Activated CD4-positive, alpha-beta T cell treated with anti-CD3 and anti-CD28 coated beads, Interleukin-2, amount 10 ng/mL, durations not matched to agents 7 days and 5 days (primary cell): ENCODE data around the gene MARCHF4. TPM values are rescaled to one million over a fixed set of nuclear protein-coding genes. Genes with fewer than 3 reads are reported as not detected.

Experiments used
- CTCF ChIA-PET: fragments of 350-600 bp; sonication (Branson Sonifier 250); formaldehyde crosslinking; loops from one replicate; lab custom pipeline; 2021; ENCODE audit warnings: antibody characterized with exemption; lab: Charles Lee
- POLR2A ChIA-PET: fragments of 350-600 bp; sonication (Branson Sonifier 250); formaldehyde crosslinking; loops from one replicate; lab custom pipeline; 2021; ENCODE audit warnings: antibody characterized with exemption; lab: Charles Lee
- DNase-seq: peaks from one replicate; pipeline ENCODE4 v3.0.0-alpha.2; 2020
- H3K27ac Mint-ChIP-seq: one replicate; pipeline ENCODE4 v1.8.0; 2021; ENCODE audit warnings: mild to moderate bottlenecking, moderate library complexity, mixed read lengths
- H3K27me3 Mint-ChIP-seq: one replicate; pipeline ENCODE4 v1.8.0; 2021; ENCODE audit warnings: mixed read lengths
- H3K36me3 Mint-ChIP-seq: one replicate; pipeline ENCODE4 v1.8.0; 2021; ENCODE audit warnings: low read depth, mixed read lengths
- H3K4me1 Mint-ChIP-seq: one replicate; pipeline ENCODE4 v1.8.0; 2021; ENCODE audit warnings: mixed read lengths
- H3K4me3 Mint-ChIP-seq: one replicate; pipeline ENCODE4 v1.8.0; 2021; ENCODE audit warnings: mild to moderate bottlenecking, moderate library complexity, mixed read lengths
- H3K9me3 Mint-ChIP-seq: one replicate; pipeline ENCODE4 v1.8.0; 2021; ENCODE audit warnings: mixed read lengths
- total RNA-seq, 2 experiments: library from RNA; stranded (reverse); gene quantifications; one replicate each; pipeline ENCODE4 v1.2.3, GENCODE V29; 2021

MARCHF4 gene
- total RNA-seq, 2 experiments from 2014 or later, result not detected

DNA sequence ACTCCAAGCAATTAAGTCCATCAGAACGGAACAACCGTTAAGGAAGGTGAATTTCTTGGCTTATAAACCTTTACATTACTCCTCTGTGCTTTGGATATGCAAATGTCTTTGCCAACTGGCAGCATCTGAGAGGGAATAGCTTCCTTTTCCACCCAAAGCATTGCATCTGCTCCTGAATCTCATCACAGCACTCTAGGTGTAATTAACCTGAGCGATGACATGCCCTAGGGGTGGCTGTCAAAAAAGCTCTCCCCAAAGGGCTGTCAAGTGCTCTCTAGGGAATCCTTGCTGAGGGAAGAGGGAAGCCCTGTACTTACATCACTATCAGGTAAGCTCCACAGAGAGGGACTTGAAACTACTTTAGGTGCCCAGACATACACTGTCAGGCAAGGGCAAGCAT lies 34.5 kb upstream of the MARCHF4 start:
- H3K36me3 Mint-ChIP-seq, result no peaks in the 10 kb centered on the region
- no peaks in the 10 kb centered on the region for H3K9me3 Mint-ChIP-seq
- H3K27me3 Mint-ChIP-seq, result peaks cover 15% of the 10 kb centered on the region
- ChIA-PET POLR2A (no interaction called here), CTCF (no interaction called here)
- H3K4me3 Mint-ChIP-seq, result no peak overlapping the region
- H3K4me1 Mint-ChIP-seq, result peaks cover 5% of the 10 kb centered on the region
- H3K27ac Mint-ChIP-seq, result no peak overlapping the region
- DNase-seq, result no peak

DNA sequence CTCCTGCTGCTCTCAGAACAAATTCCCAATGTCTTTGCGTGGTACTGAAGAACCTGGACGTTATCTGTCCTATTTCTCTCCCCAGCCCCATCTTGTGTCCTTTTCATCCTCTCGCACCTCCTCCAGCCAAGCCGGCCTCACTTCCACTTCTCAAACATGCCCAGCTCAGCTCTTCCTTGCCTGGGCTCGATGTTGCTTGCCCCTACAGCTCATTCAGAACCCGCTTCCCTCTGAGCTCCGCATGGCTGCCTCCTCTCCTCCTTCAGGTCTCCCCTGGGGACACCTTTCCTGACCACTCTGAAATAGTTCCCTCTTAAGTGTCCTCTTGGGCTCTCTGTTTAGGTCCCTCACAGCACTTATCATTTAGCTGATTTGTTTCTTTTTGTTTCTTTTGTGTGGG lies 33.3 kb upstream of the MARCHF4 start:
- ChIA-PET CTCF (interaction anchor here (0.5 to 2.2 kb wide), 4 partner anchors 11 to 125 kb away, joined by 3 to 7 read pairs (median 4); no protein-coding TSS in a partner anchor), POLR2A (no interaction called here)

DNA sequence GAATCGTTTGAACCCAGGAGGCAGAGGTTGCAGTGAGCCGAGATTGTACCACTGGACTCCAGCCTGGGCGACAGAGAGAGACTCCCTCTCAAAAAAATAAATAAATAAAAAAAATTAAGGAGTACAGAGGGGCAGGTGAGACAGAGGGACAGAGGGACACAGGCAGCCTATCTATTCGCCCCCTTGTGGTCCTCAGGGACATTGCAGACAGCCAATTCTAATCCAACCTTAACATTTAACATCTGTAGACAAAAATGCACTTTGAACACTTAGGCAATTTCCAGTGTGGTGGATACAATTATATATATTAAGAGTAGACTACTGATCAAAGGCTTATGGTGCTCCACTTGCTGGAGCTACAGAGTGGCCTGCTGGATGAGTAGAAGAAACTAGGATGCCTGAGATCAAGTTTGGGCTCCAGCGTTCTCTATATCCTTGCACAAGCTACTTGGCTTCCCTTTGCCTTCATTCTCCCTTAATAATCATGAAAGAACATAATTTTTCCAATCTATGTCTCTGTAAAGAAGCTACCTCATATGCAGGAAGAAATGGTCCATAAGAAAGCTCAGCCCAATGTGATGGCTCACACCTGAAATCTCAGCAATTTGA lies 31.8 kb upstream of the MARCHF4 start:
- ChIA-PET CTCF (interaction anchor here (1.0 to 2.2 kb wide), 8 partner anchors 8 to 182 kb away, joined by 3 to 7 read pairs (median 4); no protein-coding TSS in a partner anchor), POLR2A (no interaction called here)
- no peak overlapping the region for H3K27ac Mint-ChIP-seq
- H3K9me3 Mint-ChIP-seq, result no peaks in the 10 kb centered on the region
- no peak overlapping the region for H3K4me3 Mint-ChIP-seq
- H3K36me3 Mint-ChIP-seq, result no peaks in the 10 kb centered on the region
- no peaks in the 10 kb centered on the region for H3K4me1 Mint-ChIP-seq
- peaks cover 15% of the 10 kb centered on the region for H3K27me3 Mint-ChIP-seq
- DNase-seq, result peak; percentile 54

More for the DNA sequence above, 33.3 kb upstream of the MARCHF4 start:
- no peaks in the 10 kb centered on the region for H3K36me3 Mint-ChIP-seq
- peaks cover 15% of the 10 kb centered on the region for H3K27me3 Mint-ChIP-seq
- no peaks in the 10 kb centered on the region for H3K9me3 Mint-ChIP-seq
- no peak overlapping the region for H3K4me3 Mint-ChIP-seq
- no peak for DNase-seq
- no peak overlapping the region for H3K27ac Mint-ChIP-seq
- H3K4me1 Mint-ChIP-seq, result no peaks in the 10 kb centered on the region

DNA sequence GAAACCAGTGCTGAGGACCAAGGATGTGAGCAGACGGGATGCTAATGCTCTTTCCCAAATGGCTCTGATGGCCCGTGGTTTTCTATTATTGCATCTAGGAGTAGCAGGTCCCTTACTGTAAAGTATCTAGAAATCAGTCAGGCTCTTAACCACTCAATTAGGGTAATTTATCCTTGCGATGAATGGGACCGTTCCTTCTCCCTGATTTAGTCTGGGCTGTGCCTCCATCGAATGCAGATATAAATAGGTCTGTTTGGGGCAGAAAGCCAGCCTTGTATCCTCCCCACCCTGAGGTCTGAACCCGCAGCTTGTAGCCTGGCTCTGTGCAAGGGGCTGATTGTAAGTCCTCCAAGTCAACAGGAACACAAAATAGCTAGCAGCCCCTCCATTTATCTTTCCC lies 30.5 kb upstream of the MARCHF4 start:
- ChIA-PET CTCF (interaction anchor here (1.6 kb wide), 1 partner anchor 181 kb away, joined by 5 read pairs; no protein-coding TSS in a partner anchor), POLR2A (no interaction called here)
- Mint-ChIP-seq H3K4me3 (no peak overlapping the region), H3K4me1 (no peaks in the 10 kb centered on the region), H3K27me3 (peaks cover 8% of the 10 kb centered on the region), H3K27ac (no peak overlapping the region), H3K36me3 (no peaks in the 10 kb centered on the region), H3K9me3 (no peaks in the 10 kb centered on the region)
- DNase-seq, result no peak

DNA sequence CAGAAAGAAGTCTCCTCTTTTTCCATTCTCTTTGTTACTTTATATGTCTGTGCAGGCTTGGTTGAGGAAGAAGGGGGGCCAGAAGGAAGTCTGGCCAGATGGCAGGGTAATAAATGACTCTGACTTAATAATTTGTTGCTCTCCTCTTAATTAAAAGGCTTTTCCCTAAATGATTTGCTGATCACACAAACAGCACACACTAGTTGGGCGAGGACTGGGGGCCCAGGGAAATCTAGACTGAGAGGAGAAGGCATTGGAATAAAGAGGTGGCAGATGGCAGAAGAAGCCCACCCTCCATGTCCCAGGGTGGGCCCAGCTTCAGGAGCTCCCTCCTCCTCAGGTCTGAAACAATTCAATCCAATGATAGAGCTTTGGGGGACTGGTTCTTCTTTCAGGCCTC lies 27.3 kb upstream of the MARCHF4 start:
- POLR2A ChIA-PET, result no interaction called here
- Mint-ChIP-seq H3K27me3 (peaks cover 2% of the 10 kb centered on the region), H3K9me3 (no peaks in the 10 kb centered on the region), H3K27ac (no peak overlapping the region), H3K36me3 (no peaks in the 10 kb centered on the region), H3K4me1 (no peaks in the 10 kb centered on the region), H3K4me3 (no peak overlapping the region)
- CTCF ChIA-PET, result interaction anchor here (1.1 to 1.4 kb wide), 2 partner anchors 9 to 50 kb away, joined by 3 to 4 read pairs; no protein-coding TSS in a partner anchor
- no peak for DNase-seq

DNA sequence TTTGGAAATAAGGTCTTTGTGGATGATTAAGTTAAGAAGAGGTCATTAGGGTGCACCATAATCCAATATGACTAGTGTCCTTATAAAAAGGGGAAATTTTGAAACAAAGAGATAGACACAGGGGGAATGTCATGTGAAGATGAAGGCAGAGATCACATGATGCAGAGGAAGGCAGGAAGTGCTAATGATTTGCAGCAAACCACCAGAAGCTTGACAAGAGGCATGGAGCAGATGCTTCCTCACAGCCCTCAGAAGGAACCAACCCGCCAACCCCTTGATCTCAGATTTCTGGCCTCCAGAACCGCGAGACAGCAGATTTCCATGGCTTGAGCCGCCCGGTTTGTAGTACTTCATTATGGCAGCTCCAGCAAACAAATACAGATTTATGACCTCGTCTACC lies 22.6 kb upstream of the MARCHF4 start:
- no peak overlapping the region for H3K4me3 Mint-ChIP-seq
- no peaks in the 10 kb centered on the region for H3K4me1 Mint-ChIP-seq
- CTCF ChIA-PET, result no interaction called here
- H3K36me3 Mint-ChIP-seq, result no peaks in the 10 kb centered on the region
- no peaks in the 10 kb centered on the region for H3K9me3 Mint-ChIP-seq
- DNase-seq, result no peak
- POLR2A ChIA-PET, result no interaction called here
- no peak overlapping the region for H3K27ac Mint-ChIP-seq
- peaks cover 2% of the 10 kb centered on the region for H3K27me3 Mint-ChIP-seq

DNA sequence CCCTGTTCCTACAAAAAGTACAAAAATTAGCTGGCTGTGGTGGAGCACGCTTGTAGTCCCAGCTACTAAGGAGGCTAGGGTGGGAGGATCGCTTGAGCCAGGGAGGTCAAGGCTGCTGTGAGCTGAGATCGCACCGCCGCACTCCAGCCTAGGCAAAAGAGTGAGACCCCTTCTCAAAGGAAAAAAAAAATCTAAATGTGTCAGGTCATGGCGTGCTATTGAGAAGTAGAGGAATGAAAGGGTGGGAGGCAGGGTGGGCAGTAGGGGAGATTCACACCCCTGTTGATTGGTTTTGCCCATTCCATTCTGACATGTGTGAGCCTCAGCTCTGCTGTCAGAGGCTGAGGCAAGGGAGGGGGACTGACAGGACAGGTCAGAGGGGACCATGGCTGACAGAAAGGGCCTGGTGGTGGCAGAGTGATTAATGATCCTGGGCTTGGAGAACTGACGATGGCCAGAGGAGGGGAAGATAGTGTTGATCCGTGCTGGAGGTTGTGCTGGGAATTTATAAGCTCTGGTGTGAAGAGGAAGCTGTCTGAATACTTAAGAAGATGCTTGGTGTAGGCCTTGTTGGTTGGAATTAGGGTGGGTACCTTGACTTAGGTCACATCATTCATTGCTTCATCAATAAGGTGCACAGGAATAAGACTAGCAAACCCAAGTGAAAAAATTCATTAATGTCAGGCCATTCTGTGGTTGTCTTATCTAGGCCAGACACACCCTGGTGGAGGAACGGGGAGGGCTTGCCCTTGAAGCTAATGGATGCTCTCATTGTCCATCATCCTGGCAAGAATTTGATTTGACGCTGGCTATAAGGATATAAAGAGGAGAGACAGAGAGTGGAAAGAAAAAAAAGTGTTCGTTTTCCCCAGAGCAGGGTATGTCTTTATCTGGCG lies 20.9 kb upstream of the MARCHF4 start:
- H3K4me1 Mint-ChIP-seq, result peaks cover 15% of the 10 kb centered on the region
- DNase-seq, result no peak
- H3K36me3 Mint-ChIP-seq, result no peaks in the 10 kb centered on the region
- H3K27ac Mint-ChIP-seq, result no peak overlapping the region
- H3K9me3 Mint-ChIP-seq, result no peaks in the 10 kb centered on the region
- ChIA-PET POLR2A (no interaction called here), CTCF (interaction anchor here (0.8 kb wide), 1 partner anchor 9 kb away, joined by 3 read pairs; no protein-coding TSS in a partner anchor)
- peaks cover 2% of the 10 kb centered on the region for H3K27me3 Mint-ChIP-seq
- no peak overlapping the region for H3K4me3 Mint-ChIP-seq

DNA sequence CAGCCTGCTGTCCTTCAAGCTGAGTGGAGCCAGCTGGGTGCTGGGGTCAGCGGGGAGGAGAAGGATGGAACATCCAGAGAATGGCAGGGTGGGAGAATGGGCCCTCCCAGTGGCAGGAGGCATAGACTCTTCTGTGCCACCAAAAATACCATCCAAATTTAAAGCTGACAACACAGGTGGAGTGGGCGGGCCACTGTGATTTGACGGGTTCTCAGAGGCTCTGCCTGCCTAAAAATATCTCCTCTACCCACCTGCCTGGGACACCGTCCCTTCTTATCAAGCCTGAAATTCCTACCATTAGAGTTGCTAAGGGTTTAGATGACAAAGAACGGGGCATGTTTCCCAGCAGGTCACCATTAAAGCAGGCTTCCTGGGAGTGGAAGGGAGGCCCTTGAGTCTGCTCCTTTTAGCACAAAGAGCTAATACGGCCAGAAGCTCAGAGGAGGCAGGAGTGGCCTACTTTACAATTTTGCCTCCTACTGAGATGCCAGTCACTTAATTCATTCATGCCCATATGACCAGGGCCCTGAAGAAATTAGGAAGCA lies 19.8 kb upstream of the MARCHF4 start:
- Mint-ChIP-seq H3K4me1 (peaks cover 23% of the 10 kb centered on the region), H3K27ac (no peak overlapping the region), H3K36me3 (no peaks in the 10 kb centered on the region), H3K4me3 (no peak overlapping the region), H3K27me3 (peaks cover 2% of the 10 kb centered on the region), H3K9me3 (peaks cover 8% of the 10 kb centered on the region)
- ChIA-PET CTCF (interaction anchor here (0.9 kb wide), 1 partner anchor 12 kb away, joined by 3 read pairs; no protein-coding TSS in a partner anchor), POLR2A (interaction anchor here (0.6 kb wide), 1 partner anchor 25 kb away, joined by 4 read pairs; no protein-coding TSS in a partner anchor)
- no peak for DNase-seq

DNA sequence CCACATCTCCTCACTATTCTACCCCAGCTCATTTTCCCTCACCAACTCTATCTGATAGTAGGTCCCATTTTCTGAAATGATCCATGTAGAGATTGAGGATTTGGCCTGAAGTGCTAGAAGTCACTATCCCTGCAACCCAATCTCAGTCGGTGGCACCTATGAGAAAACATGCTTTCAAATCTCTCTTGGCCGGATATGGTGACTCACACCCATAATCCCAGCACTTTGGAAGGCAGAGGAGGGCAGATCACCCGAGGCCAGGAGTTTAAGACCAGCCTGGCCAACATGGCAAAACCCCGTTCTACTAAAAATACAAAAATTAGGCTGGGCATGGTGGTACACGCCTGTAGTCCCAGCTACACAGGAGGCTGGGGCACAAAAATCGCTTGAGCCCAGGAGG lies 19.1 kb upstream of the MARCHF4 start:
- no peak overlapping the region for H3K4me3 Mint-ChIP-seq
- no peak for DNase-seq
- no peaks in the 10 kb centered on the region for H3K36me3 Mint-ChIP-seq
- peaks cover 8% of the 10 kb centered on the region for H3K9me3 Mint-ChIP-seq
- ChIA-PET POLR2A (interaction anchor here (0.6 kb wide), 1 partner anchor 25 kb away, joined by 4 read pairs; no protein-coding TSS in a partner anchor), CTCF (no interaction called here)
- H3K4me1 Mint-ChIP-seq, result peaks cover 23% of the 10 kb centered on the region
- no peak overlapping the region for H3K27ac Mint-ChIP-seq
- H3K27me3 Mint-ChIP-seq, result peaks cover 2% of the 10 kb centered on the region

DNA sequence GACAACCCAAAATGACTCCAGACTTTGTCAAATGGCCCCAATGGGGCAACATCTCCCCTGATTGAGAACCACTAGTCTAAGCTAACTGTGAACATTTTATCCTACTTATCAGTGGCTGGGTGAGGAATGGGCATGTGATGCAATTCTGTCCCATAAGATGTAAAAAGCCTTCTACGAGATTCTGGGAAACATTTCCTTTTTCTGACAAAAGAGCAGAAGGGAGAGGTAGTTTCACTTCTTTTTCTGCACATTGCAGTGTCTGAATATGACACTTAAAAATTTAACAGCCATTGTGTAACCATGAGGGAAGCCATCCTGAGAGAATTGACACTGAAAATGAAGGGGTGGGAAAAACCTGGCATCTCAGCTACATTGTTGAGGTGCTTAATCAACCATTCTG lies 17.3 kb upstream of the MARCHF4 start:
- Mint-ChIP-seq H3K27me3 (no peaks in the 10 kb centered on the region), H3K4me3 (no peak overlapping the region), H3K36me3 (no peaks in the 10 kb centered on the region), H3K4me1 (peaks cover 23% of the 10 kb centered on the region), H3K9me3 (peaks cover 8% of the 10 kb centered on the region), H3K27ac (no peak overlapping the region)
- ChIA-PET POLR2A (no interaction called here), CTCF (interaction anchor here (0.6 to 1.2 kb wide), 3 partner anchors 15 to 1058 kb away, joined by 3 to 4 read pairs (median 3); no protein-coding TSS in a partner anchor)
- DNase-seq, result no peak

DNA sequence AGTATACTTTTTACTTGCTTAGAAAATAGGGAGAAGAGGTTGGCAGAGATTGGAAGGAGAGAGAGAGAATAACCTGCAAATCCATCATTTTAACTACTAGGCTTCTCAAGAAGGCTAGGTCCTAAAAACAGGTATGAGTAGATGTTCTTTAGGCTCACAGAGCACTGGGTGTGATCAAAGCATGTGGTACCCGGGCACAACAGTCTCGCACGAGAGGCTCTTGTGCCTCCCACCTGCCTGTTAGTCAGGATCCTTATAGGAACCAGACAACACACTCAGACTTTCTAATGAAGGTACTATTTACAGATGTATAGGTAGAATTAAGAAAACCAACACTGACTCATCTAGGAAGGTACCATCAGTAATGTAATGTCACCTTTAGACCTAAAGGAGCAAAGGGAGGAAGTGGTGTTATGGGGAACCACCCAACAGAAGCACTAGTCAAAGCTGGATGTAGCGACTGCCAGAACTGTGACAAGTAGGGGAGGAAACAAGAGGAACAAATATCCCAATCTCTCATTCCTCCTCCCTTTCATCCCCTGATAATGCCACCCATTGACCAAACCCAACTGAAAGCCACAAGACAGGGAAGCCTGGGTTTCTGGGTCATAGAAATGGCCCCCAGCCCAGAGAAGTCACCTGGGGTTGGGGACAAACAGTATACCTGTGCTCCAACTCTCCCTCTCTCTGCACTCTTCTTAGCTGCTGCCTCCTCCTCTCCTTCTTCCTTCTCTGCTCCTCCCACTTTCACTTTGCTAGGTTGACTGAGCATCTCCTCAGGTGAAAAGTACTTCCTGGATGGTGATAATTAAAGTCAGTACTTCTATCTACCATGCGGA lies 16.0 kb upstream of the MARCHF4 start:
- DNase-seq, result peak; percentile 29
- ChIA-PET POLR2A (no interaction called here), CTCF (interaction anchor here (1.2 kb wide), 1 partner anchor 17 kb away, joined by 3 read pairs; no protein-coding TSS in a partner anchor)
- H3K27me3 Mint-ChIP-seq, result no peaks in the 10 kb centered on the region
- H3K4me1 Mint-ChIP-seq, result peaks cover 23% of the 10 kb centered on the region
- H3K4me3 Mint-ChIP-seq, result no peak overlapping the region
- H3K9me3 Mint-ChIP-seq, result peaks cover 10% of the 10 kb centered on the region
- no peaks in the 10 kb centered on the region for H3K36me3 Mint-ChIP-seq
- H3K27ac Mint-ChIP-seq, result no peak overlapping the region

DNA sequence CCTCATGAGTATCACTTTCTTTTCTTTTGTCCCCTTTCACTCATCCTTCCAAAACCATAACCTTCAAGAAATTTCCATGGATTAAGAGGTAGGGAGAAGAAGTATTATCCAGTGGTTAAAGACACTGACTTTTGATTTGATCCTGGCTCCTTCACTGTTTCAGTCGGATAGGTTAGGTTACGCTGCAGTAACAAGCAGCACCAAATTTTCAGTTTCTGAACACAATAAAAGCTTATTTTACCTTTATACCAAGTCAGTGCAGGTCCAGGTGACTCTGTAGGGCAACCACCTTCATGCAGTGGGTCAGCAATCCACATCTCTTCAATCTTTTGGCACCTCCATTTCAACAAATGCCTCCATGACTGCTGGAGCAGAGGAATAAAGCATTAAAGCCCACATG lies 15.0 kb upstream of the MARCHF4 start:
- H3K4me3 Mint-ChIP-seq, result no peak overlapping the region
- no peak for DNase-seq
- peaks cover 12% of the 10 kb centered on the region for H3K9me3 Mint-ChIP-seq
- H3K27me3 Mint-ChIP-seq, result no peaks in the 10 kb centered on the region
- ChIA-PET POLR2A (no interaction called here), CTCF (no interaction called here)
- H3K36me3 Mint-ChIP-seq, result no peaks in the 10 kb centered on the region
- H3K4me1 Mint-ChIP-seq, result peaks cover 23% of the 10 kb centered on the region
- no peak overlapping the region for H3K27ac Mint-ChIP-seq
